Progenitor cell of endocrine pancreas (in vitro differentiated cells): ENCODE results near the gene SCAPER. TPM values are rescaled to one million over a fixed set of nuclear protein-coding genes. Genes with fewer than 3 reads are reported as not detected.
A peak's percentile ranks its signal among the peaks of the same experiment; 100 is the strongest.
"Not testable (repeated sequence)": the region's sequence is repeated elsewhere in the genome, so short reads cannot be mapped to it uniquely, and the experiment has no call there.

ENCODE experiments used
- DNase-seq: peaks from one replicate; pipeline ENCODE4 v3.0.0; 2021; ENCODE audit warnings: low spot score; ENCODE audit not compliant: unreplicated experiment
- H3K27ac Mint-ChIP-seq: 2 replicates; pipeline ENCODE4 v1.8.0; 2021; ENCODE audit warnings: mild to moderate bottlenecking, moderate library complexity, mixed read lengths
- H3K27me3 Mint-ChIP-seq: 2 replicates; pipeline ENCODE4 v1.8.0; 2021; ENCODE audit warnings: mixed read lengths
- H3K36me3 Mint-ChIP-seq: 2 replicates; pipeline ENCODE4 v1.8.0; 2022; ENCODE audit warnings: mixed read lengths; ENCODE audit not compliant: insufficient read depth
- H3K4me1 Mint-ChIP-seq: 2 replicates; pipeline ENCODE4 v1.8.0; 2021; ENCODE audit warnings: low read depth, mixed read lengths
- H3K4me3 Mint-ChIP-seq: 2 replicates; pipeline ENCODE4 v1.8.0; 2021; ENCODE audit warnings: low read depth, mild to moderate bottlenecking, moderate library complexity, mixed read lengths
- H3K9me3 Mint-ChIP-seq: 2 replicates; pipeline ENCODE4 v1.8.0; 2021; ENCODE audit warnings: low read depth, mixed read lengths
- CTCF ChIP-seq: fragments of 200-600 bp; sonication (generic); IDR thresholded peaks from one replicate; pipeline ENCODE4 v1.5.0; 2021; ENCODE audit warnings: antibody characterized with exemption, mild to moderate bottlenecking; ENCODE audit not compliant: unreplicated experiment
- total RNA-seq: library from RNA; stranded (reverse); gene quantifications from 2 replicates; pipeline ENCODE4 v1.2.1, GENCODE V29; 2021

Gene SCAPER
- total RNA-seq, 1 donor from 2014 or later = 43.1 TPM

- Mint-ChIP-seq H3K4me3 (no peak overlapping the region), H3K27me3 (no peaks in the 10 kb centered on the region), H3K27ac (peak overlapping the region; percentile 10), H3K36me3 (peaks cover 14% of the 10 kb centered on the region), H3K4me1 (peaks cover 5% of the 10 kb centered on the region), H3K9me3 (no peaks in the 10 kb centered on the region)
- DNase-seq = no peak
- TF ChIP-seq CTCF = no peak
These were observed 208.3 kb downstream of the SCAPER start for GRCh38 chr15:76696840-76697239.

- peaks cover 11% of the 10 kb centered on the region for H3K9me3 Mint-ChIP-seq
- DNase-seq, H3K27me3 Mint-ChIP-seq, H3K36me3 Mint-ChIP-seq, H3K4me1 Mint-ChIP-seq, H3K27ac Mint-ChIP-seq, H3K4me3 Mint-ChIP-seq: not testable (repeated sequence)
These were observed 212.6 kb downstream of the SCAPER start for GRCh38 chr15:76692546-76692945.

- H3K27ac Mint-ChIP-seq, DNase-seq, H3K4me1 Mint-ChIP-seq, H3K4me3 Mint-ChIP-seq, H3K27me3 Mint-ChIP-seq: not testable (repeated sequence)
- peaks cover 14% of the 10 kb centered on the region for H3K36me3 Mint-ChIP-seq
- peaks cover 20% of the 10 kb centered on the region for H3K9me3 Mint-ChIP-seq
These were observed 217.5 kb downstream of the SCAPER start for GRCh38 chr15:76687592-76687991.

GRCh38 chr15:76684002-76684401, 221.1 kb downstream of the SCAPER start:
- Mint-ChIP-seq H3K27ac (no peak overlapping the region), H3K9me3 (peaks cover 19% of the 10 kb centered on the region), H3K27me3 (no peaks in the 10 kb centered on the region), H3K36me3 (peaks cover 18% of the 10 kb centered on the region), H3K4me1 (no peaks in the 10 kb centered on the region), H3K4me3 (no peak overlapping the region)
- no peak for DNase-seq
- TF ChIP-seq CTCF = no peak

- H3K4me1 Mint-ChIP-seq = no peaks in the 10 kb centered on the region
- H3K4me3 Mint-ChIP-seq = no peak overlapping the region
- peaks cover 11% of the 10 kb centered on the region for H3K36me3 Mint-ChIP-seq
- H3K27me3 Mint-ChIP-seq = no peaks in the 10 kb centered on the region
- H3K27ac Mint-ChIP-seq = no peak overlapping the region
- TF ChIP-seq CTCF = no peak
- DNase-seq = no peak
- peaks cover 11% of the 10 kb centered on the region for H3K9me3 Mint-ChIP-seq
These were observed 222.3 kb downstream of the SCAPER start for GRCh38 chr15:76682833-76683232.

GRCh38 chr15:76682259-76682658, 222.9 kb downstream of the SCAPER start:
- Mint-ChIP-seq H3K27me3 (no peaks in the 10 kb centered on the region), H3K4me3 (no peak overlapping the region), H3K27ac (no peak overlapping the region), H3K4me1 (no peaks in the 10 kb centered on the region), H3K36me3 (peaks cover 9% of the 10 kb centered on the region), H3K9me3 (peaks cover 11% of the 10 kb centered on the region)
- TF ChIP-seq CTCF = no peak
- no peak for DNase-seq
